GM18499 (cell line): Measurements from ENCODE around the gene RPS6KC1.
"Not testable (repeated sequence)": the region's sequence is repeated elsewhere in the genome, so short reads cannot be mapped to it uniquely, and the experiment has no call there.

Source experiments
- ATAC-seq: cut with Tn5 transposase; IDR thresholded peaks from one replicate; pipeline ENCODE4 v1.9.1; 2021; ENCODE audit warnings: moderate number of reproducible peaks; ENCODE audit not compliant: insufficient read depth, unreplicated experiment

RPS6KC1 gene

GRCh38 chr1:213196328-213197054 is 145.4 kb downstream of the RPS6KC1 start:
- not testable (repeated sequence) for ATAC-seq

- ATAC-seq = no peak
Observed at GRCh38 chr1:213200630-213201029, 149.6 kb downstream of the RPS6KC1 start.

- ATAC-seq = no peak
Observed at GRCh38 chr1:213201380-213202155, 150.5 kb downstream of the RPS6KC1 start.

GRCh38 chr1:213211201-213211600 is 160.2 kb downstream of the RPS6KC1 start:
- no peak for ATAC-seq

- ATAC-seq = not testable (repeated sequence)
Observed at GRCh38 chr1:213219076-213219475, 168.0 kb downstream of the RPS6KC1 start.

- ATAC-seq = no peak
Observed at GRCh38 chr1:213221209-213221608, 170.2 kb downstream of the RPS6KC1 start.

GRCh38 chr1:213227458-213227857 is 176.4 kb downstream of the RPS6KC1 start:
- ATAC-seq = no peak

- no peak for ATAC-seq
Observed at GRCh38 chr1:213231795-213232231, 180.8 kb downstream of the RPS6KC1 start.

- ATAC-seq = no peak
Observed at GRCh38 chr1:213242883-213243282, 191.8 kb downstream of the RPS6KC1 start.

- no peak for ATAC-seq
Observed at GRCh38 chr1:213244664-213245091, 193.6 kb downstream of the RPS6KC1 start.

- ATAC-seq = no peak
Observed at GRCh38 chr1:213245260-213245910, 194.3 kb downstream of the RPS6KC1 start.

- ATAC-seq = no peak
Observed at GRCh38 chr1:213247038-213247437, 196.0 kb downstream of the RPS6KC1 start.

GRCh38 chr1:213249395-213249794 is 198.4 kb downstream of the RPS6KC1 start:
- ATAC-seq = no peak

- no peak for ATAC-seq
Observed at GRCh38 chr1:213250041-213250440, 199.0 kb downstream of the RPS6KC1 start.

- ATAC-seq = no peak
Observed at GRCh38 chr1:213250446-213250845, 199.4 kb downstream of the RPS6KC1 start.

GRCh38 chr1:213251972-213252371 is 200.9 kb downstream of the RPS6KC1 start:
- ATAC-seq = no peak

- peak; percentile 82 for ATAC-seq
Observed at GRCh38 chr1:213256438-213257087, 205.5 kb downstream of the RPS6KC1 start.

GRCh38 chr1:213260311-213261075 is 209.5 kb downstream of the RPS6KC1 start:
- ATAC-seq = no peak

- no peak for ATAC-seq
Observed at GRCh38 chr1:213264531-213264930, 213.5 kb downstream of the RPS6KC1 start.
